ENCODE results near the gene PEAK3.

Gene PEAK3

DNA sequence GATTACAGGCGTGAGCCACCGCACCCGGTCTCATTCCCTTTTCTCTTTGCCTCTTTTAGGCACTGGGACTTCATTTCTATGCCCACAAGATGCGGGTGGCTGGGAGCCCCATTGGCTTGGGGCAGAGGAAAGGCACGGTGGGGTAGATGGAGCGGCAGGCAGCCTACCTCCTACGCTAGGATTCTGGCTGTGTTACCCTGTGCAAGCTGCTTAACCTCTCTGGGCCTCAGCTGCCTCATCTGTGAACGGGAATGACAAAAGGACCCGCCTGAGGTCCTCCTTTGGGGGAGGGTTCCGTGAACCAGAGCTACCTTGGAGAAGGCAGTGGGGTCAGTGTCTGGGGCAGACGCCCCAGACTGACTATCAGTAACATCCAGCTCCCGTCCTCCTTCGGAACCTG lies 35.3 kb upstream of the PEAK3 start:
- POLR2A ChIA-PET (ENCODE audit: low non-redundant PET): no interaction called here
- CTCF ChIA-PET: no interaction called here

GRCh38 chr19:2315818-2316353 lies 33.9 kb upstream of the PEAK3 start:
- ChIA-PET POLR2A (ENCODE audit: low non-redundant PET) (no interaction called here), CTCF (interaction anchor here (0.7 to 1.0 kb wide), 2 partner anchors 28 to 117 kb away, joined by 3 to 4 read pairs; no protein-coding TSS in a partner anchor)
- H3K27ac ChIP-seq: no peak overlapping the region
- TF ChIP-seq, protein P1, sequence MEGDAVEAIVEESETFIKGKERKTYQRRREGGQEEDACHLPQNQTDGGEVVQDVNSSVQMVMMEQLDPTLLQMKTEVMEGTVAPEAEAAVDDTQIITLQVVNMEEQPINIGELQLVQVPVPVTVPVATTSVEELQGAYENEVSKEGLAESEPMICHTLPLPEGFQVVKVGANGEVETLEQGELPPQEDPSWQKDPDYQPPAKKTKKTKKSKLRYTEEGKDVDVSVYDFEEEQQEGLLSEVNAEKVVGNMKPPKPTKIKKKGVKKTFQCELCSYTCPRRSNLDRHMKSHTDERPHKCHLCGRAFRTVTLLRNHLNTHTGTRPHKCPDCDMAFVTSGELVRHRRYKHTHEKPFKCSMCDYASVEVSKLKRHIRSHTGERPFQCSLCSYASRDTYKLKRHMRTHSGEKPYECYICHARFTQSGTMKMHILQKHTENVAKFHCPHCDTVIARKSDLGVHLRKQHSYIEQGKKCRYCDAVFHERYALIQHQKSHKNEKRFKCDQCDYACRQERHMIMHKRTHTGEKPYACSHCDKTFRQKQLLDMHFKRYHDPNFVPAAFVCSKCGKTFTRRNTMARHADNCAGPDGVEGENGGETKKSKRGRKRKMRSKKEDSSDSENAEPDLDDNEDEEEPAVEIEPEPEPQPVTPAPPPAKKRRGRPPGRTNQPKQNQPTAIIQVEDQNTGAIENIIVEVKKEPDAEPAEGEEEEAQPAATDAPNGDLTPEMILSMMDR (conservative IDR thresholded peaks at IDR 0.05; ENCODE audit: low read depth): no peak
- no peak for DNase-seq (ENCODE audit: low spot score)

More for the DNA sequence above, 35.3 kb upstream of the PEAK3 start:
- no peak for DNase-seq (ENCODE audit: low spot score)
- H3K27ac ChIP-seq: no peak overlapping the region
- TF ChIP-seq, protein P1 (conservative IDR thresholded peaks at IDR 0.05; ENCODE audit: low read depth): no peak

DNA sequence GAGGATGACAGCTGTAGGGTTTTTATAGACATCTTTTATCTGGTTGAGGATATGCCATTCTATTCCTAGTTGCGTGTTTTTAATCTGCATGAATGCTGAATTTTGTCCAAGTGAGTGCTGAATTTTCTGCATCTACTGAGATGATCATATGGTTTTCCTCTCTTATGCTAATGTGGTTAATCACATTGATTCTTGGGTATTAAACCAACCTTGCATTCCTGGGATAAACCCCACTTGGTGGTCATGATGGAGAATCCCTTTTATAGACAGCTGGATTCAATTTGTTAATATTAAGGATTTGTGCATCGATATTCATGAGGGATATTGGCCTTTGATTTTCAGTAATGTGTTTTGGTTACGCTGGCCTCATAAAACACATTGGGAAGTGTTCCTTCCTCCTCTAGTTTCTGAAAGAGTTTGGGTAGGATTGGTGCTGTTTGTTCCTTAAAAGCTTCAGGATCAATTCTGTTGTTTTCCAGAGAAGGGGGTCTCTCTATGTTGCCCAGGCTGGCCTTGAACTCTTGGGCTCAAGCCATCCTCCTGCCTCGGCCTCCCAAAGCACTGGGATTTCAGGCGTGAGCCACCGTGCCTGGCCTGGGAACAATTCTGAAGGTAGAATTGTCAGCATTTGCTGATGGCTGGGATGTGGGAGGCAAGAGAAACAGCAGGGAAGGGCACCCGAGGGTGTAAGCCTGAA lies 33.3 kb upstream of the PEAK3 start:
- TF ChIP-seq, protein P1 (conservative IDR thresholded peaks at IDR 0.05; ENCODE audit: low read depth): no peak
- no peak for DNase-seq (ENCODE audit: low spot score)
- ChIA-PET POLR2A (ENCODE audit: low non-redundant PET) (no interaction called here), CTCF (interaction anchor here (0.6 to 1.0 kb wide), 3 partner anchors 24 to 117 kb away, joined by 3 to 7 read pairs (median 4); no protein-coding TSS in a partner anchor)
- H3K27ac ChIP-seq: no peak overlapping the region

DNA sequence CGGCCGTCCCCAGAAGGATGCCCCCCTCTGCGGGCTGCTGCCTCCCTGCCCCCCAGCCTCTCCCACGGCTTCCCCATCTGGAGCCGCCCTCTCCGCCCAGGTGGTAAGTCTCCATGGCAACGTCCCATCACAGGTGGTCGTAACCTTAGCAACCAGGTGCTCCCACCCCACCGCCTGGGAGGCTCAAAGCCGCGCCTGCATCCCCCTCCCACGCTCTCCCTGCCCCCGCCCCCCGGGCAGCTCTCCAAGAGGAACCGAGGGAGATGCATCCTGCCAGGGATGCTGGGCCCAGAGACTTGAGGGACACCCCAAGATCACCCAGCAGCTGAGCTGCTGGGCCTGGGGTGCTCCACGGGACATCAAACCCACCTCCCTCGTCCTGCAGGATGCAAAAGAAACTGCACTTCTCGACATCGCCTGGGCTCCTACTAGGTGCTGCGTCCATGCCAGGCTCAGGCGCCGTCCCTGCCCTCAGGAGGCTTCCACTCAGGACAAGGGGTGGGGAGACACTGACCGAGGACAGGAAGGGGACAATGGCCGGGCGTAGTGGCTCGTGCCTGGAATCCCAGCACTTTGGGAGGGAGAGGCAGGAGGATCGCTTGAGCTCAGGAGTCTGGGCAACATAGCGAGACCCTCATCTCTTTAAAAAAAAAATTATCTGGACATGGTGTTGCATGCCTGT lies 31.0 kb upstream of the PEAK3 start:
- DNase-seq (ENCODE audit: low spot score): no peak
- H3K27ac ChIP-seq: no peak overlapping the region
- TF ChIP-seq, protein P1 (conservative IDR thresholded peaks at IDR 0.05; ENCODE audit: low read depth): no peak
- POLR2A ChIA-PET (ENCODE audit: low non-redundant PET): interaction anchor here (0.7 kb wide), 1 partner anchor 75 kb away, joined by 8 read pairs; no protein-coding TSS in a partner anchor
- CTCF ChIA-PET: no interaction called here

DNA sequence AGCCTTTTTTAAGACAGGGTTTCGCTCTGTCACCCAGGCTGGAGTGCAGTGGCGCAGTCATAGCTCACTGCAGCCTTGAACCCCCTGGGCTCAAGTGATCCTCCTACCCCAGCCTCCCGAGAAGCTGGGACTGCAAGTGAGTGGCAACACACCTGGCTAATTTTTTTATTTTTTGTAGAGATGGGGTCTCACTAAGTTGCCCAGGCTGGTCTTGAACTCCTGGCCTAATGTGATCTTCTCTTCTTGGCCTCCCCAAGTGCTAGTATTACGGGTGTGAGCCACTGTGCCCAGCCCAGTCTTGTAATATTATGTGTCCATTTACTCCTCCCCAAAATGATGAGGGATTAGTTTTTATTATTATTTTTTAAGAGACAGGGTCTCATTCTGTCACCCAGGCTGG lies 29.1 kb upstream of the PEAK3 start:
- no peak for DNase-seq (ENCODE audit: low spot score)
- no peak overlapping the region for H3K27ac ChIP-seq
- ChIA-PET CTCF (no interaction called here), POLR2A (ENCODE audit: low non-redundant PET) (no interaction called here)
- TF ChIP-seq, protein P1 (conservative IDR thresholded peaks at IDR 0.05; ENCODE audit: low read depth): no peak

DNA sequence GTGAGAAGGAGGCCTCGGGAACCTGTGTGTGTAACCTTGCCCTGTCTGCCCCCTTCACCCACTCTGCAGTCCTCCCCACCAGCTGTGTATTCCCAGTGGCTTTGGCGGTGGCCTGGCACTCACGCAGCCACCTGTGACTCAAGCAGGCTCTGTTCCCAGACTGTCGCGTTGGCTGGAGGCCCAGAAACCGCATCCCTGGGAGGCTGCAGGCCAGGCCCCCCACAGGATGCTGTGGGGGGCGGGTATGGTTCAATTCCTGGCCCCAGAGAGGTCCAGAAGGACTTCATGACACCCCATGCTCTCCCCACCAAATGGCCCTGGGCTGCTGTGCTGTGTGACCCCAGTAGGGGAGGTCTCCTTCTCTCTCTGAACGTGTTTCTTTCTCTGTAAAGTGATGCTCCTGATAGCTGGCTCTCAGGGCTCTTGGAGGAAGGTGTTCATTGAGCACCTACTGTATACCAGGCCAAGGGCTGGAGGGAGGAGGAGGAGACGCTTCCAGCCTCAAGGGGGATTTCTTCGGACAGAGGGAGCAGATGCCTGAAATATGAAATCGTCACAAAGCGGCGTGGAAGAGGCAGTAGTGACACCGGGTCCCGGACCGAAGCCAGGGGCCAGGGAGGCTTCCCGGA lies 27.9 kb upstream of the PEAK3 start:
- H3K27ac ChIP-seq: no peak overlapping the region
- ChIA-PET POLR2A (ENCODE audit: low non-redundant PET) (no interaction called here), CTCF (no interaction called here)
- DNase-seq (ENCODE audit: low spot score): no peak
- TF ChIP-seq, protein P1 (conservative IDR thresholded peaks at IDR 0.05; ENCODE audit: low read depth): no peak

Data from RWPE1 (cell line).